ENCODE results near the gene PARP6. TPM values are rescaled to one million over a fixed set of nuclear protein-coding genes. Genes with fewer than 3 reads are reported as not detected.
A peak's percentile ranks its signal among the peaks of the same experiment; 100 is the strongest.

The PARP6 gene
- total RNA-seq, 2 donors from 2014 or later, result 52.3 to 64.8 TPM

- H3K27ac Mint-ChIP-seq, result no peak overlapping the region
- H3K36me3 Mint-ChIP-seq, result peaks cover 5 to 18% of the 10 kb centered on the region in 2 donors
- no peak for ATAC-seq
Observed at GRCh38 chr15:72239652-72240051, 32.7 kb downstream of the PARP6 start.

GRCh38 chr15:72238586-72238985 lies 33.8 kb downstream of the PARP6 start:
- DNase-seq (ENCODE audit: low spot score in 2 of 2) (no peak), ATAC-seq (no peak)
- H3K27ac Mint-ChIP-seq, result no peak overlapping the region
- H3K9me3 Mint-ChIP-seq, result no peaks in the 10 kb centered on the region
- H3K36me3 Mint-ChIP-seq, result peaks cover 0 to 7% of the 10 kb centered on the region in 2 donors

More at GRCh38 chr15:72239652-72240051, 32.7 kb downstream of the PARP6 start:
- DNase-seq (ENCODE audit: low spot score in 2 of 2), result no peak
- H3K9me3 Mint-ChIP-seq, result no peaks in the 10 kb centered on the region

- no peaks in the 10 kb centered on the region for H3K9me3 Mint-ChIP-seq
- peak overlapping the region; percentile 78 to 93 for H3K27ac Mint-ChIP-seq
- peaks cover 0 to 7% of the 10 kb centered on the region in 2 donors for H3K36me3 Mint-ChIP-seq
- ATAC-seq (peak; percentile 19 to 34), DNase-seq (ENCODE audit: low spot score in 2 of 2) (no peak)
Observed at GRCh38 chr15:72237853-72238224, 34.5 kb downstream of the PARP6 start.

- peak overlapping the region; percentile 78 to 93 for H3K27ac Mint-ChIP-seq
- peaks cover 0 to 7% of the 10 kb centered on the region in 2 donors for H3K36me3 Mint-ChIP-seq
- DNase-seq (ENCODE audit: low spot score in 2 of 2) (peak; percentile 77 to 86), ATAC-seq (peak; percentile 98)
- no peaks in the 10 kb centered on the region for H3K9me3 Mint-ChIP-seq
Observed at GRCh38 chr15:72237029-72237852, 35.1 kb downstream of the PARP6 start.

- ATAC-seq (no peak), DNase-seq (ENCODE audit: low spot score in 2 of 2) (no peak)
- peak overlapping the region; percentile 78 to 93 for H3K27ac Mint-ChIP-seq
- H3K36me3 Mint-ChIP-seq, result peaks cover 3 to 10% of the 10 kb centered on the region in 2 donors
- H3K9me3 Mint-ChIP-seq, result no peaks in the 10 kb centered on the region
Observed at GRCh38 chr15:72236381-72237003, 35.9 kb downstream of the PARP6 start.

GRCh38 chr15:72235298-72235697 lies 37.1 kb downstream of the PARP6 start:
- no peak overlapping the region for H3K27ac Mint-ChIP-seq
- DNase-seq (ENCODE audit: low spot score in 2 of 2), result no peak
- no peak for ATAC-seq
- no peaks in the 10 kb centered on the region for H3K9me3 Mint-ChIP-seq
- H3K36me3 Mint-ChIP-seq, result peaks cover 9 to 14% of the 10 kb centered on the region in 2 donors

GRCh38 chr15:72233769-72234168 lies 38.6 kb downstream of the PARP6 start:
- DNase-seq (ENCODE audit: low spot score in 2 of 2), result no peak
- Mint-ChIP-seq H3K27ac (no peak overlapping the region), H3K9me3 (no peaks in the 10 kb centered on the region), H3K36me3 (peaks cover 21 to 23% of the 10 kb centered on the region in 2 donors)
- no peak for ATAC-seq

GRCh38 chr15:72231833-72232478 lies 40.4 kb downstream of the PARP6 start:
- ATAC-seq (no peak), DNase-seq (ENCODE audit: low spot score in 2 of 2) (peak in 1 of 2 donors; percentile 29)
- H3K9me3 Mint-ChIP-seq, result no peaks in the 10 kb centered on the region
- peak overlapping the region; percentile 91 to 96 for H3K27ac Mint-ChIP-seq
- peaks cover 29 to 40% of the 10 kb centered on the region in 2 donors for H3K36me3 Mint-ChIP-seq

- Mint-ChIP-seq H3K9me3 (no peaks in the 10 kb centered on the region), H3K36me3 (peaks cover 29 to 45% of the 10 kb centered on the region in 2 donors)
- DNase-seq (ENCODE audit: low spot score in 2 of 2), result peak; percentile 98 to 100
Observed at GRCh38 chr15:72231066-72231832, 41.1 kb downstream of the PARP6 start, which contains the start of gene PKM. TSS of gene PKM (minus strand) at chr15:72231190. CDS start at chr15:72219097, 12,093 bp downstream.

GRCh38 chr15:72230197-72231065 lies 41.9 kb downstream of the PARP6 start:
- ATAC-seq, result peak; percentile 6
- H3K27ac Mint-ChIP-seq, result peak overlapping the region; percentile 91 to 99
- H3K9me3 Mint-ChIP-seq, result no peaks in the 10 kb centered on the region
- DNase-seq (ENCODE audit: low spot score in 2 of 2), result peak; percentile 80 to 84
- peaks cover 36 to 53% of the 10 kb centered on the region in 2 donors for H3K36me3 Mint-ChIP-seq

More at GRCh38 chr15:72231066-72231832, 41.1 kb downstream of the PARP6 start, which contains the start of gene PKM:
- H3K27ac Mint-ChIP-seq, result peak within 1 kb of the TSS; percentile 91 to 99
- ATAC-seq, result peak; percentile 51 to 63

GRCh38 chr15:72229947-72230196 lies 42.5 kb downstream of the PARP6 start:
- Mint-ChIP-seq H3K9me3 (no peaks in the 10 kb centered on the region), H3K27ac (peak overlapping the region; percentile 91 to 100), H3K36me3 (peaks cover 37 to 56% of the 10 kb centered on the region in 2 donors)
- no peak for ATAC-seq
- no peak for DNase-seq (ENCODE audit: low spot score in 2 of 2)

GRCh38 chr15:72229076-72229946 lies 43.0 kb downstream of the PARP6 start:
- Mint-ChIP-seq H3K27ac (peak overlapping the region; percentile 91 to 100), H3K36me3 (peaks cover 38 to 59% of the 10 kb centered on the region in 2 donors), H3K9me3 (no peaks in the 10 kb centered on the region)
- no peak for ATAC-seq
- peak in 1 of 2 donors; percentile 33 for DNase-seq (ENCODE audit: low spot score in 2 of 2)

- ATAC-seq (no peak), DNase-seq (ENCODE audit: low spot score in 2 of 2) (no peak)
- H3K36me3 Mint-ChIP-seq, result peaks cover 49 to 75% of the 10 kb centered on the region in 2 donors
- H3K27ac Mint-ChIP-seq, result peak overlapping the region; percentile 91 to 100
- no peaks in the 10 kb centered on the region for H3K9me3 Mint-ChIP-seq
Observed at GRCh38 chr15:72227720-72228119, 44.6 kb downstream of the PARP6 start.

GRCh38 chr15:72227192-72227586 lies 45.2 kb downstream of the PARP6 start:
- Mint-ChIP-seq H3K9me3 (no peaks in the 10 kb centered on the region), H3K27ac (peak overlapping the region; percentile 91 to 100), H3K36me3 (peaks cover 53 to 80% of the 10 kb centered on the region in 2 donors)
- DNase-seq (ENCODE audit: low spot score in 2 of 2) (peak; percentile 64 to 81), ATAC-seq (peak; percentile 39)

GRCh38 chr15:72223278-72223677 lies 49.1 kb downstream of the PARP6 start:
- no peak for DNase-seq (ENCODE audit: low spot score in 2 of 2)
- Mint-ChIP-seq H3K27ac (peak overlapping the region; percentile 73 to 81), H3K9me3 (no peaks in the 10 kb centered on the region), H3K36me3 (peaks cover 50 to 91% of the 10 kb centered on the region in 2 donors)
- no peak for ATAC-seq

All from activated naive CD4-positive, alpha-beta T cell treated with anti-CD3 and anti-CD28 coated beads, Interleukin-2, amount 50 U/mL, for 72 hours (primary cell).